ENCODE results near the gene LCN1.
"Not testable (repeated sequence)": the region's sequence is repeated elsewhere in the genome, so short reads cannot be mapped to it uniquely, and the experiment has no call there.

LCN1 gene

DNA sequence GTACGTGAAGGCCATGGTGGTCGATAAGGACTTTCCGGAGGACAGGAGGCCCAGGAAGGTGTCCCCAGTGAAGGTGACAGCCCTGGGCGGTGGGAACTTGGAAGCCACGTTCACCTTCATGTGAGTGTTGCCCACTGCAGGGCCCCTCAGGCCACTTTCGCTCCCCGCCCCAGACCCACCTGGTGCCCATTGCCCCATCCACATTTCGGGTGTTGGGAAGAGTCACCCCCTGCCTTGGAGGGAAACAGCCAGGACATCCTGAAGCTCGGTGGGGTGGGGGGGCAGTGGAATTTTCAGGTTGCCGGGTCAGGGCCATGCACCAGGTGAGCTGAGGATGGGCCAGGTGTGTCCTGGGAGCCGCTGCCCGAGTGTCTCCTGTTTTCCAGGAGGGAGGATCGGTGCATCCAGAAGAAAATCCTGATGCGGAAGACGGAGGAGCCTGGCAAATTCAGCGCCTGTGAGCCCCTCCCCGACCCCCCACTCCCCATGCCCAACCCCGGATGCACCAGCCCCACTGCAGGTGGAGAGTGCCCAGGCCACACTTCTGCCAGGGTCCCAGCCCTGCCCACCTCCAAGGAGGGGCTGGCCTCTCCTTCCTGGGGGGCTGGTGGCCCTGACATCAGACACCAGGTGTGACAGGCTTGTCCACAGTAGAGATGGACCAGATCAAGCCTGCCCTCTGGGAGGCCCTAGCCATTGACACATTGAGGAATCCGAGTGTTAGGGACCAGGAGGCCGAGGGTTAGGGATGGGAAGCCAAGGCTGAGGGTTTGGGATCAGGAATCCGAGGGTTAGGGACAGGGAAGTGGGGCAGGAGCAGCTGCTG lies 25.8 kb downstream of the LCN1 start:
- DNase-seq (ENCODE audit: low spot score) = not testable (repeated sequence)

DNA sequence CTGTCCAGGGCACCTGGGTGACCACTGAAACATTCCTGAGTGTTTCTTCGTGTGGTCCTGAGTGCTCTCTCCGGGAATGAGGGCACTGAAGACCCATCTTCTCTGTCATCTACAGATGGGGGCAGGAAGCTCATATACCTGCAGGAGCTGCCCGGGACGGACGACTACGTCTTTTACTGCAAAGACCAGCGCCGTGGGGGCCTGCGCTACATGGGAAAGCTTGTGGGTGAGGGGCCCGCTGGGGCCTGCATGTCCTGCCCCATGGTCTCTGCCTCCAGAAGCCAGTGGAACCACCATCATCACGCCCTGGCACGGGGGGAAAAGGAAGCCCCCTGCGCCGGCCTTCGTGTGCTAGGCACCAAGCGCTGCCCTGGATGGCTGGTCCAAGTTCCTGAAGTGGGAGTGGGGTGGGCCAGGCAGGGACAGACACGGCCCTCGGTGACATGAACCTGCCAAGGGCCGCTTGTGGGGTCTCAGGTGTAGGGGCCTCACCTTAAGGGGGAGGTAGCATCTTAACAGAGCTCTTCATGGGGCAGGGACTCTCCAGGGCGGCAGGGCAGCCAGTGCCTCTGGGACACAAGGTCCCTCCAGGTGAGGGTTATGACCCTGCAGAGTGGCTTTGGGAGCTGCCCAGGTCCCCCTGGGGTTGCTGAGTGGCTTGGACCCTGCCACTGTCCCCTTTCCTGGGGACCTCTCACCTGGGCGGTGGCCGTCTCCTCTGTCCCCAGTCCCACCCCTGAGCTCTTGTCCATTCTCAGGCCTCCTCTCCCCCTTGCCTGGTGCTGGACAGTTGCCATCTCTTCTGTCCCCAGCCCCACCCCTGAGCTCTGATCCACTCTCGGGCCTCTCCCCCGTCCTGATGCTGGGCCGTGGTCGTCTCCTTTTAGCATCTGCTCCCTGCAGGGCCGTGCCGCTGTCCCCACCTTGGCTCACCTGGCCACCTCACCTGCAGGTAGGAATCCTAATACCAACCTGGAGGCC lies 26.8 kb downstream of the LCN1 start:
- DNase-seq (ENCODE audit: low spot score) = no peak

DNA sequence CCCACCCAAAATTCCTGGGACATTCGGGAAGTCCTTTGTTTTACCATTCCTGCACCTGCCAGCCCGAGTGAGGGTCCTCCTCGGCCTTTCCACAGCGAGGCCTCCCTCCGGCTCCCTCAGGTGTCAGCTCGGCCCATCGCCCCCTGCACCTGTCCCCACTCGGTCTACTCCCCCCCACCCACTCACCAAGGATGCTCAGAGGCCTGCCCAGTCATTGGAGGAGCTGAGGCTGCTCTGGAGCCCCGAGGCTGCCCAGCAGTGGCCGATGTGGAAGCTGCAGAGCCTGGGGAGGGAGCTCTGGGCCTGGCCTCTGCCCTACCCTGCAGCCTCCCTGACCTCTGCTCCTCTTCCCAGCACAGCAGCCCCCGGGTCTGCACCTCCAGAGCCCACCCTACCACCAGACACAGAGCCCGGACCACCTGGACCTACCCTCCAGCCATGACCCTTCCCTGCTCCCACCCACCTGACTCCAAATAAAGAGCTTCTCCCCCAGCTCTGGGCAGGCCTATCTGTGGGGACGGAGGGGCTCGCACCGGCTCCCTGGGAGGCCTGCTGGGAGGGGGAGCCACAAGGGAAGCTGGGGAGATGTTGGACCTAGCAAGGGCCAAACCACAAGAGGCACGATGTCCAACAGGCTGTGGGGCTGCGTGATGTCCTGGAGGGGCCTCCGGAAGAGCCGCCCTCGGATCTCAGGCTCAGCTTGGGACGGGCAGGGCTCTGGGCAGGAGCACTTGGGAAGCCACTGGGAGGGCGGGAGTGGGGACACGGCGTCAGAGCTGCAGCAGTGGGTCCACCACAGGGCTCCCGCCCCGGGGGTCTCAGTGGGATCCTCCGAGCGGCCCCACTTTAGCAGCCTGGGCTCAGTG lies 28.5 kb downstream of the LCN1 start:
- not testable (repeated sequence) for DNase-seq (ENCODE audit: low spot score)

DNA sequence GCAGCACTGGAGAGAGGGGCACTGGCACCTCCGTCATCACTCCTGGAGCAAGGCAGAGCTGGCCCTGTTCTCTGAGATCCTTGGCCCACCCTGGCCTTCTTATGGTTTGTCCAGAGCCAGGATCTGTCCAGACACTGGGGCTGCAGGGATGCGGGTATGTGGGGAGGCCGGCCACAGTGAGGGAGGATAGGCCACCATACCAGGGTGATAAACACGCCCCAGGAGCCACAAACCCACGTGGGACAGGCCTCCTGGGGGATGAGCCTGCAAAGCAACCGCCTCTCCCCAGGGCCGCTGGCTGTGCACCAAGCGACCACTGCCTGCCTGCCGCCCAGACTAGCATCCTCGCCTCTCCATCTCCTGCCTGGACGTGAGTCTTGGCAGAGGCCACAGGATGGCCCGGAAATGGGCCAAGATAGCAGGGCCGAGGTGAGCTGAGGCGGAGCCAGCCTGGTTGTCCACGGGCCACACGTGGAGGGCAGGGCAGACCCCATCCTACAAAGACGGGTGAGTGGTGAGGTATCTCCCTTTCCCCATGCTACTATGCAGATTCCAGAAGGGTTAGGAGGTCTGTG lies 29.2 kb downstream of the LCN1 start:
- DNase-seq (ENCODE audit: low spot score) = no peak

DNA sequence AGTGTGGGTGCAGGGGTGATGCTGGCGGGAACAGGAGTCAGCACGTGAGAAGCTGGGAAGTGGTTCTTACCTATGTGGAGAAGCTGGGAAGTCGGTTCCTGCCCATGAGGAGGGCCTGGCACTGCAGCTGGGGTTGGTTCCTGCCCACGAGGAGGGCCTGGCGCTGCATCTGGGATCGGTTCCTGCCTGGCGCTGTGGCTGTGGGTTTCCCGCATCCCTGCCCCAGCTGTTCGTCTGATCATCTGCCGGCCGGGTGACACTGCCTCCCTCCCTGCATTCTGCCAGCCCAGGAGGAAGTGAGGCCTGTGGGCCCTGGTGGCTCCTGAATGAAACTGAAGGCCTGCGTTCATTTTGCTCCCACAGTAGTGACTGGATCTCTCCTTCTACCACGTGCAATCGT lies 29.8 kb downstream of the LCN1 start:
- no peak for DNase-seq (ENCODE audit: low spot score)

DNA sequence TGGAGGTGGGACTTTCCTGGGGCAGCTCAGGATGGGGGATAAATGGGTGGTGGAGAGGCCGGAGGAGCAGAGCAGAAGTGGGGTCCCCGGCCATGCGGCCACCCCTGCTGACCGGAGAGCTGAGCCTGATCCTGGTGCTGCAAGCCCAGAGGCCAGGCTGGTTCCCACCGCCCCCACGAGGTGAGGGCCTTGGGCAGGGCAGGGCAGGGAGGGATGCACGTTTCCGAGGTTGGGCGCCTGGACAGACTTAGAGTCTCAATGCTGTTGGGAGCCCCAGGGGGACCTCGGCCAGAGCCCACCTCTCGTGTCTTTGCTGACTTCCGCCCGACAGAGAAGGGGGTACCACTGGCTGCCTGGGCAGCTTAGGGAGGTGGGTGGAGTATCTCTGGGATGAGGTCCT lies 30.2 kb downstream of the LCN1 start:
- no peak for DNase-seq (ENCODE audit: low spot score)

DNA sequence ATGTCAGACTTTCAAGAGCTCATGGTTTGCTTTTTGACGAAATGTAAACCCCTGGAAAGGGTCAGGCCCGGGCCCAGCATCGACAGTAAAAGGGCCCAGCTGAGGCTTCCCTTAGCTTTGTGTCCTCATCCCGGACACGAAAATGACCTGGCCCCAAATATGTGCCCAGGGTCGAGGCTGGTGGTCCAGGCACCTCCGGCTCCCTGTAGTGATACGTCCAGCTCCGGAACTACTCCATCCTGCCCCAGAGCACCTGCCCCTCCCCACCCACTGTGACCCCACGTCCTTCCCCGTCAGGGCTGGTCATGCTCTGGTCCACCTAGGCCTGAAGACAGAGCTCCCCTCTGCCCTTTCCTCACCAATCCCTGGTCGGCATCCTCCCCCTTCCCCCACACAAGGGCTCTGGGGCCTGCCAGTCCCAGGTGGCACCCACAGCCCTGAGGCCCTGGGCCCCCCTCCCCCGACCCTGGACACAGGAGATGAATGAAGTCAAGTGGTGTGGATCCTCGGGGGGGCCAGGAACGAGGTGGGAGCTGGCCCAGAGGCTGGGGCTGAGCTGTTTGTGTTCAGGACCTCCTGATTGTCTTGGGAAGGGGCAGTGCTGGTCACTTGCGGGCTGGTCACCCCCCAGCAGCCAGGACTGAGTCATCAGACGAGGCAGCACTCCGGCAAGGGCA lies 30.9 kb downstream of the LCN1 start:
- DNase-seq (ENCODE audit: low spot score) = no peak

DNA sequence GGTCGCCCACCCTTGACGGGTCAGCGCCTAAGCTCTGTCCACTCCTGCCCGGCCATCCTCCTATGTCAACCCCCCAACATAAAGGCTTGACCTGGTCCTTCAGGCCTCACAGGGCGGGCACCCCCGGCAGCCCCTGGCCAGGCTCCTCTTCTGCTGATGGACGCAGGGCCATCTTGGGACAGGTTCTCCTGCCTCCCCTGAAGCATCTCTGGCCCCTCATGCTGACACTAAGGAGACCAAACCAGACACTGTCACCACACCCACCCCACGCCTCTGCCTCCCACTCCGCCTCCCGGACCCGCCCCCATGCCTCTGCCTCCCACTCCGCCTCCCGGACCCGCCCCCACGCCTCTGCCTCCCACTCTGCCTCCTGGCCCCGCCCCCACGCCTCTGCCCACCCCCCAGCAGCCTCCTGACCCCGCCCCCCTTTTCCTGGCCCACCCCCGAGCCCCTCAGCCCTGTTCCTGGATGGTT lies 31.5 kb downstream of the LCN1 start:
- no peak for DNase-seq (ENCODE audit: low spot score)

DNA sequence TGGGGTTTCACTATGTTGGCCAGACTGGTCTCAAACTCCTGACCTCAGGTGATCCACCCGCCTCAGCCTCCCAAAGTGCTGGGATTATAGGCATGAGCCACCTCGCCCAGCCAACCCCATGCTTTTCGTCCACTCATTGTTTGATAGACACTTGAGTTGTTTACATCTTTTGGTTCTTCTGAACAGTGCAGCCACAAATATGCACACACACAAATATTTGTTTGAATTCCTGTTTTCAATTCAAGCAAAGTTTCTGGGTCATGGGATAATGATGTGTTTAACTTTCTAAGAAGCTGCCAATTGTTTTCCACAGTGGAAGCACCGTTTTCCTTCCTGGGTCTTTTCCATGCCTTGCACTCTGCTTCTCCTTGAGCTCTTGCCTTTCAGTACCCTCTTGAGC lies 33.5 kb downstream of the LCN1 start:
- no peak for DNase-seq (ENCODE audit: low spot score)

DNA sequence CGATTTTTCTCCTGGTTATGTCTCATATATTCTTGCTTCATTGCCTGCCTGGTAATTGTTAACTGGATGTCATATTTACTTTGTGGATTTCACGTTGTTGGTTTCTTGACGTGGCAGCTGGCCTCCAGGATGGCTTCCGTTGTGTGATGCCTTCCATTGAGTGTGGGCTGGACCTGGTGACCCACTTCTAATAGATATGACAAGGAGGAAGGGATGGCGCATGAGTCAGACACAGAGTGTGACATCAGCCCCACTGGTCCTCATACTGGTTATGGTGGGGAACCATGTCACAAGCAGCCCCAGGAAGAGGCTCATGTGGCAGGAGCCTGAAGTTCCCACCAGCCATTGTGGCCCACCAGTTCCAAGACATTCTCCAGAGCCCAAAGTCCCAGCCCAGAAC lies 34.0 kb downstream of the LCN1 start:
- DNase-seq (ENCODE audit: low spot score) = no peak

DNA sequence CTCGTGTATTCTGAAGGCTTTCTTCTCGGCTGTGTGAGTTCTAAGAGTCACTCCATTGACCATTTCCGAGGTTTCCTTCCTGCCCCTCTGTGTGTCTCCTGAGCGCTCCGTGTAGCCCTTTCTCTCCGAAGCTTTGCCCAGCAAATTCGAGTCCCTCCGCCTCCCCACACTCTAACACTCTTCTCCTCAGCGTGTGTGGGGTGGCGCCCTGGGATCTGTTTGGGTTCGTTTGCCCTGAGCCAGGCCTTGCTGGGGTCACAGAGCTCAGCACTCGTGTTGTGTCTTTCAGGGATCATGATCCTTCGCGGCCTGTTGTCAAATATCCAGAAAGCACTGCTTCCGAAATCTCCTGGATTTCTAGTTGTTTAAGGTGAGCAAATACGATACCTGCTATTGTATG lies 34.7 kb downstream of the LCN1 start:
- no peak for DNase-seq (ENCODE audit: low spot score)

DNA sequence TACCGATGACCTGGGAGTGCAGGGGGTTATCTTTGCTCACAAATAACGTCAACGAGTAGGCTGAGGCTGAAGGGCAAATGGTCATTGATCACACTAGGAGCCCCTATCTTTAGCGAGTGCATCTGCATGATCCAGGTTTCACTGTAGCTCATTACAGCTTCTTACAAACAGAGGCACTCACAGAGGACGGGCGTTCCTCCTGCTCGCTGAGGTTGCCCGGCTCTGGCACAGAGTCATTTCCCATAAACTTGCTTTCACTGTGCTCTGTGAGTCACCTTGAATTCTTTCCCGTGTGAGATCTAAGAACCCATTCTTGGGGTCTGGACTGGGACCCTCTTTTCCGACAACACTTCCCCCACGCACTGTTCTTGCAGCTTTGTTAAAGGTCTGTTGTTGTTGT lies 38.4 kb downstream of the LCN1 start:
- no peak for DNase-seq (ENCODE audit: low spot score)

DNA sequence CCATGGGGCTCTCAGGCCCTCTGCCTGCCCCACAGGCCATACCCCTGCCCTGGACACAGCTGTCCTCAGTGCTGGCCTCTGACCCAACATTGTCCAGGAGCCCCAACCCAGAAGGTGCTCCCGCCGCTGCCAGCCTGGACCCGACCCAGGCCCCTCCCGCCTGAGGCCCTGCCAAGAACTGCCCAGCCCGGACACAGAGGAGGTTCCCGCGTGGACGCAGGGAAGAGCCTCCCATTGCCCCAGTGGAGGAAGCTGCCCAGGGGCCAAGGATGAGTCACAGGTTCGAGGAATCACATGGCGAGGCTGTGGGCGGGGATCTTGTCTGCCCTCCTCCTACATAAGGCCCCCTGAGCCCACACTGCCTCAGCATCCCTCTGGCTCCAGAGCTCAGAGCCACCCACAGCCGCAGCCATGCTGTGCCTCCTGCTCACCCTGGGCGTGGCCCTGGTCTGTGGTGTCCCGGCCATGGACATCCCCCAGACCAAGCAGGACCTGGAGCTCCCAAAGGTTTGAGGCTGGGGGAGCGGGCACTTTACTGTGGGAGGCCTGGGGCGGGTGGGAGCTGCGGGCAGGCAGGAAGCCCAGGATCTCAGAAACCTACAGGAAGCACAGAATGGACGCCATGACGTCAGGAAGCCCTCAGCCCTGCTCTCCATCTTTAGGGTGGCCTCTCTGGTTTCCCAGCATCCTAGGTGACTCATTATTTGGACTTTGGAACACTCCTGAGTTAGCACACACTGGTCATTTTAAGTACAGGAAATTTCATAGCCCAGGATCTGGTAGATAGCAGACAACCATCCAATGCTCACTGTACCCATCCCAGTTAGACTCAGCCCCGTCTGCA lies 40.4 kb downstream of the LCN1 start, which contains the start of gene PAEP:
Gene PAEP, plus strand, starts transcription at position 366 of the 844 bp plus-strand sequence.
- DNase-seq (ENCODE audit: low spot score) = no peak

DNA sequence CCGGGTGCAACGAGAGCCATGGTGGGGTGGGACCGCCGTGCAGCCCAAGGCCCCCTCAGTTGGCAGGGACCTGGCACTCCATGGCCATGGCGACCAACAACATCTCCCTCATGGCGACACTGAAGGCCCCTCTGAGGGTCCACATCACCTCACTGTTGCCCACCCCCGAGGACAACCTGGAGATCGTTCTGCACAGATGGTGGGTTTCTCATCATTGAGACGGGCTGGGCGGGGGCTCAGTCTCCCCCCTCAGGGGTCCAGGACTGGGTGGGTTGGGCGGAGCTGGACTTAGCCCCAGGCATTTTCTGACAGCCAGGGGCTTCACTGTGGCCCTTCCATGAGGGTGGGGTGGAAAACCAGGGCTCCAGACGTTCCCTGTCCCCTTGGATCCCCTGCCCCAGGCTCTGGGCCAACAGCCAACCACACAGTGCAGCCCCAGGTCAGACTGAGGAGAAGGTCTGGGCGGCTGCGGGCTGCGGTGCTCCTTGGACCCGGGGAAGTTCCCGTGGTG lies 41.0 kb downstream of the LCN1 start:
- DNase-seq (ENCODE audit: low spot score) = no peak

DNA sequence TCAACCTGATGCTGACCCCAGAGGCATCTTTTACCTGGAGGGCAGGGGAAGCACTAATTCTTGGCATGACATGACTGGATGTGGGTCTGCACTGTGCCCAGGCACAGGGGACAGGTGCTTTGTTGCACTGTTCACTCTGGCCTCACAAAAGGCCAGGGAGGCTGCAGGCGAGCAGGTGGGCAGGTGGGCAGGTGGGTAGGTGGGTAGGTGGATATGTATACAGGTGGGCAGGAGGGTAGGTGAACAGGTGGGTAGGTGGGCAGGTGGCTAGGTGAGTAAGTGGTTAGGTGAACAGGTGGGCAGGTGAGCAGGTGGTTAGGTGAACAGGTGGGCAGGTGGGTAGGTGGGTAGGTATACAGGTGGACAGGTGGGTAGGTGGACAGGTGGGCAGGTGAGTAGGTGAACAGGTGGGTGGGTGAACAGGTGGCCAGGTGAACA lies 41.8 kb downstream of the LCN1 start:
- no peak for DNase-seq (ENCODE audit: low spot score)

DNA sequence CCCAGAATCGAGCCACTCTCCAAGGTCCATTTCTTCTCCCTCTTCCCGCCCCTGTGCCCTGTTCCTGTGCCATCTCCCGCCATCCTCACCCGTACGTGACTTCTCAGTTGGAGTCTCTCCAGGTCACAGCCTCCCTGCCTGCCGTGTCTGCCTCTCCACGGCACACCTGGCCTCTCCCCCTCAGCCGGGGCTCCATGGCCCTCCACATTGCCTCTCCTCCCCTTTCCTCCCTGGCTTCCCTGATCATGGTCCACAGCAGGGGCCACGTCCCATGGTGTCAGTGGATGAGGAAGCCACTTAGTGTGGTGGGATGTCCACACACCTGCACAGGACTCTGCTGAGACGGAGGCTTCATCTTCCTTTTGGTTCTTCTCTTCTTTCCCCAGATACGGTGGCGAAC lies 42.6 kb downstream of the LCN1 start:
- DNase-seq (ENCODE audit: low spot score) = no peak

DNA sequence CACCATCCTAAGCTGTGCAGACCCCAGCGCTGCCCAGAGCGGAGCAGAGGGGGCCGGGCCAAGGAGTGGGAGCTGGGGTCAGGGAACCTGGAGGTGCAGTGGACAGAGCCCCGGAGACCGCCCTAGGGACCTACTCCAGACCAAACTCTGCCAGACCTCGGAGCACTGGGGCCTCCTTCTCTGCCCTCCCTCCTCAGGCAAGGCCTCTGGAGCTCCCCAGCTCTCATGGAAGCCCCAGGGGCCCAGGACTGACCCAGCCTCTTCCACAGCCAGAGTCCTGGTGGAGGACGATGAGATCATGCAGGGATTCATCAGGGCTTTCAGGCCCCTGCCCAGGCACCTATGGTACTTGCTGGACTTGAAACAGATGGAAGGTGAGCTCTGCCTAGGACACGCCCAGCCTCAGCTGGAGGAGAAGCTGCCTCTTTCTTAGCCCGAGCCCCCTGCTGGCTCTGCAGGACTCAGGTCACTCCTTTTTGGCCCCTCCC lies 43.9 kb downstream of the LCN1 start:
- DNase-seq (ENCODE audit: low spot score) = no peak

DNA sequence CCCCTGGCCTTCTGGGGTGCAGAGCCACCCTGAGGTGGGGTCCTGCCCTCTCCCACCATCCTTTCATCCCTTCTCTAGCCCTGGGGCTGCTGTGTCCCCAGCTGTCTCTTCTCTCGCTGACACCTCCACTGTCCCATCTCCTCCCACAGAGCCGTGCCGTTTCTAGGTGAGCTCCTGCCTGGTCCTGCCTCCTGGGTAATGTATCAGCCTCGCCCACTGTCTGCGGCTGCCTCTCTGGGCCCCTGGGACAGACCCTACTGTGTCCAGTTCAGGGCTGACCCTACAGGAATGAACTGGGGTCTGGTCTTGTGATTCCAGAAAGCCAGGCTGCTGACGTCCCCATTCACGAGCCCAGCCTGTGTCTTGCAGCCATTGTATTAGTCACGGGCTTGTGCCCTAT lies 44.4 kb downstream of the LCN1 start:
- DNase-seq (ENCODE audit: low spot score) = no peak

DNA sequence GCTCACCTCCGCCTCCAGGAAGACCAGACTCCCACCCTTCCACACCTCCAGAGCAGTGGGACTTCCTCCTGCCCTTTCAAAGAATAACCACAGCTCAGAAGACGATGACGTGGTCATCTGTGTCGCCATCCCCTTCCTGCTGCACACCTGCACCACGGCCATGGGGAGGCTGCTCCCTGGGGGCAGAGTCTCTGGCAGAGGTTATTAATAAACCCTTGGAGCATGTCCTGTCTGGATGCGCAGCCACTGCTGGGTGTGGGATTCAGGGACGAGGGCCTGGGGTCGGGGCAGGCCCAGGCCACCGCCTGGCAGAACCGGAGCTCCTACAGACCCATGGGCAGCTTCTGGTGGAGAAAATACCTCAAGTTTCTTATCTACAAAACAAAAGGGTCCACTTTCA lies 45.3 kb downstream of the LCN1 start:
- no peak for DNase-seq (ENCODE audit: low spot score)

DNA sequence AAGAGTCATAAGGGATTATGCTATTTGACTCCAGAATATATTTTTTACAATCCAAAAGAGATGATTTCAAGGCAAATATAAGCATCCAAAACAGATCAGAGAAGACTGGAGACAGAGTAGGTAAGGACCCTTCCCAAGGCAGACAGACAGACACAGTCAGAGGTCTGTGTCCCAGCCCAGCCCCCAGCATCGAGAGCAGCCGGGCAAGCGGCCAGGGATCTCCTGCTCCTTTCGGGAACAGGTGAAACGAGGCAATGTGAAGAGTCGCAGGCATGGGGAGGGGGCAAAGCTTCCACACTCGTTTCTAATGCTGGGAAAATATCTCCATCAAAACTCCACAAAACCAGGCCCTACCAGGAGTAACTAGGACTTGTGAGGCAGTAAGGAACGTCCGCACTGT lies 46.1 kb downstream of the LCN1 start:
- no peak for DNase-seq (ENCODE audit: low spot score)

All from AG08396 (cell line).